GM12874 (cell line): ENCODE data around the gene LRP10.

Experiments used
- CTCF ChIP-seq: IDR thresholded peaks from 2 replicates; pipeline ENCODE4 v1.5.1; 2011; ENCODE audit warnings: low read depth, mild to moderate bottlenecking, control low read depth, low read length, moderate library complexity; ENCODE audit not compliant: insufficient read depth

The LRP10 gene

GRCh38 chr14:22928237-22929103 lies 56.9 kb downstream of the LRP10 start:
- no peak for TF ChIP-seq CTCF

- TF ChIP-seq CTCF: no peak
These were observed 57.8 kb downstream of the LRP10 start, which contains the start of gene PRMT5 for GRCh38 chr14:22929104-22929960. Gene PRMT5 (minus strand): TSS chr14:22929376. CDS start chr14:22929361, 15 bp downstream.

GRCh38 chr14:22929961-22930364 lies 58.4 kb downstream of the LRP10 start:
- no peak for TF ChIP-seq CTCF
